Caco-2 (cell line): ENCODE data around the gene LMLN. TPM values are rescaled to one million over a fixed set of nuclear protein-coding genes. Genes with fewer than 3 reads are reported as not detected.
"Not testable (repeated sequence)": the region's sequence is repeated elsewhere in the genome, so short reads cannot be mapped to it uniquely, and the experiment has no call there.

Experiments used
- BruUV-seq: library from RNA; stranded (reverse); fragments of 400-500 nt; replicated peaks from 2 replicates; lab custom pipeline; 2021; lab: Mats Ljungman, UMichigan
- CTCF ChIA-PET: fragments of 300-600 bp; sonication (Branson Sonifier 250); formaldehyde crosslinking; loops from one replicate; lab custom pipeline; 2022; ENCODE audit warnings: antibody characterized with exemption; lab: Charles Lee
- POLR2A ChIA-PET: fragments of 300-600 bp; sonication (Branson Sonifier 250); formaldehyde crosslinking; loops from one replicate; lab custom pipeline; 2022; ENCODE audit warnings: antibody characterized with exemption; lab: Charles Lee
- DNase-seq, 2 experiments: peaks; one replicate each; pipeline versions ENCODE4 v3.0.0 to v3.0.0-alpha.2; 2020 to 2022
- H3K27me3 ChIP-seq: replicated peaks from 2 replicates; pipeline ENCODE4 v1.6.0; 2011; ENCODE audit warnings: low read length; ENCODE audit not compliant: control insufficient read depth, insufficient read depth
- H3K36me3 ChIP-seq: 2 replicates; pipeline ENCODE4 v1.5.1; 2011; ENCODE audit warnings: low read length; ENCODE audit not compliant: control insufficient read depth, insufficient read depth
- H3K4me1 ChIP-seq: fragments of 250-450 bp; sonication (Bioruptor Pico); 2 replicates; pipeline ENCODE4 v1.5.1; 2020; ENCODE audit warnings: mild to moderate bottlenecking
- H3K4me3 ChIP-seq: 2 replicates; pipeline ENCODE4 v1.5.1; 2011; ENCODE audit warnings: low read depth, mild to moderate bottlenecking, control low read depth, low read length
- H3K9me3 ChIP-seq: fragments of 250-450 bp; sonication (Bioruptor Pico); 2 replicates; pipeline ENCODE4 v1.5.1; 2020; ENCODE audit warnings: mild to moderate bottlenecking, moderate library complexity
- H3K27ac Mint-ChIP-seq: one replicate; pipeline ENCODE4 v1.8.0; 2022; ENCODE audit warnings: mixed read lengths; ENCODE audit not compliant: unreplicated experiment
- H3K27me3 Mint-ChIP-seq: one replicate; pipeline ENCODE4 v1.8.0; 2022; ENCODE audit warnings: mixed read lengths; ENCODE audit not compliant: insufficient read depth, unreplicated experiment
- H3K36me3 Mint-ChIP-seq: one replicate; pipeline ENCODE4 v1.8.0; 2022; ENCODE audit warnings: mild to moderate bottlenecking, mixed read lengths; ENCODE audit not compliant: insufficient read depth, unreplicated experiment
- H3K4me1 Mint-ChIP-seq: one replicate; pipeline ENCODE4 v1.8.0; 2022; ENCODE audit warnings: low read depth, mixed read lengths; ENCODE audit not compliant: unreplicated experiment
- H3K4me3 Mint-ChIP-seq: one replicate; pipeline ENCODE4 v1.8.0; 2022; ENCODE audit warnings: mild to moderate bottlenecking, moderate library complexity, mixed read lengths; ENCODE audit not compliant: unreplicated experiment
- H3K9me3 Mint-ChIP-seq: one replicate; pipeline ENCODE4 v1.8.0; 2022; ENCODE audit warnings: mixed read lengths; ENCODE audit not compliant: unreplicated experiment
- CTCF ChIP-seq, 2 experiments: fragments of 200-600 bp in 1 of 2; IDR thresholded peaks; 1 replicate in 1 of 2; 2 replicates in 1 of 2; pipeline versions ENCODE4 v1.5.1 to v1.8.0; 2011 to 2022; ENCODE audit warnings: antibody characterized with exemption in 1 of 2, control low read depth in 1 of 2, inconsistent platforms in 1 of 2, low read depth in 1 of 2, low read length in 1 of 2, mild to moderate bottlenecking in 1 of 2, moderate library complexity in 1 of 2; ENCODE audit not compliant: insufficient read depth in 1 of 2, severe bottlenecking in 1 of 2, unreplicated experiment in 1 of 2
- intact Hi-C: fragments of 100-400 bp; cut with micrococcal nuclease; formaldehyde crosslinking; loops from one replicate; pipeline ENCODE4 v1.10.0; 2022; ENCODE audit not compliant: unreplicated experiment
- total RNA-seq: library from RNA; stranded (reverse); gene quantifications from 2 replicates; pipeline ENCODE4 v1.2.3, GENCODE V29; 2022

The LMLN gene
- total RNA-seq, 1 experiment from 2014 or later = 2.4 TPM

- Mint-ChIP-seq H3K4me1 (peaks cover 6% of the 10 kb centered on the region), H3K4me3 (no peak overlapping the region), H3K27me3 (peaks cover 3% of the 10 kb centered on the region), H3K27ac (no peak overlapping the region), H3K9me3 (peaks cover 14% of the 10 kb centered on the region), H3K36me3 (peaks cover 13% of the 10 kb centered on the region)
- no peaks in the 10 kb centered on the region for H3K27me3 ChIP-seq
- peaks cover 9% of the 10 kb centered on the region for H3K4me1 ChIP-seq
- no peaks in the 10 kb centered on the region for H3K36me3 ChIP-seq
- no TSS peak for BruUV-seq
- peaks cover 13% of the 10 kb centered on the region for H3K9me3 ChIP-seq
- ChIA-PET POLR2A (no interaction called here), CTCF (no interaction called here)
- DNase-seq = no peak
- intact Hi-C loops = no loop called here
- TF ChIP-seq CTCF (IDR thresholded peaks at IDR 0.05; ENCODE audit: insufficient read depth in 1 of 2, low read depth in 1 of 2, low read length in 1 of 2, severe bottlenecking in 1 of 2, unreplicated experiment in 1 of 2) = no peak
- no peak overlapping the region for H3K4me3 ChIP-seq
Observed at GRCh38 chr3:197963019-197963637, 3.1 kb downstream of the LMLN start.

GRCh38 chr3:197967337-197967989 lies 7.4 kb downstream of the LMLN start:
- H3K9me3 ChIP-seq = peaks cover 13% of the 10 kb centered on the region
- H3K4me1 ChIP-seq, DNase-seq, CTCF ChIA-PET, H3K4me3 Mint-ChIP-seq, H3K36me3 ChIP-seq, BruUV-seq, H3K27ac Mint-ChIP-seq, H3K4me1 Mint-ChIP-seq, intact Hi-C loops, H3K27me3 ChIP-seq, H3K27me3 Mint-ChIP-seq, H3K36me3 Mint-ChIP-seq, POLR2A ChIA-PET, H3K4me3 ChIP-seq: not testable (repeated sequence)
- peaks cover 21% of the 10 kb centered on the region for H3K9me3 Mint-ChIP-seq

- Histone ChIP-seq H3K36me3 (no peaks in the 10 kb centered on the region), H3K4me3 (no peak overlapping the region), H3K4me1 (no peaks in the 10 kb centered on the region), H3K27me3 (no peaks in the 10 kb centered on the region), H3K9me3 (peaks cover 13% of the 10 kb centered on the region)
- POLR2A ChIA-PET = no interaction called here
- no peak overlapping the region for H3K27ac Mint-ChIP-seq
- CTCF ChIA-PET = no interaction called here
- no TSS peak for BruUV-seq
- H3K4me3 Mint-ChIP-seq = no peak overlapping the region
- no peaks in the 10 kb centered on the region for H3K4me1 Mint-ChIP-seq
- DNase-seq = no peak
- H3K27me3 Mint-ChIP-seq = no peaks in the 10 kb centered on the region
- no peak for TF ChIP-seq CTCF (IDR thresholded peaks at IDR 0.05; ENCODE audit: insufficient read depth in 1 of 2, low read depth in 1 of 2, low read length in 1 of 2, severe bottlenecking in 1 of 2, unreplicated experiment in 1 of 2)
- peaks cover 29% of the 10 kb centered on the region for H3K9me3 Mint-ChIP-seq
- intact Hi-C loops = no loop called here
- H3K36me3 Mint-ChIP-seq = no peaks in the 10 kb centered on the region
Observed at GRCh38 chr3:197970588-197970987, 10.6 kb downstream of the LMLN start.
